ENCODE measurements around the gene UGCG. TPM values are rescaled to one million over a fixed set of nuclear protein-coding genes. Genes with fewer than 3 reads are reported as not detected.

UGCG gene
- total RNA-seq, 1 experiment from 2014 or later: 24.4 TPM

DNA sequence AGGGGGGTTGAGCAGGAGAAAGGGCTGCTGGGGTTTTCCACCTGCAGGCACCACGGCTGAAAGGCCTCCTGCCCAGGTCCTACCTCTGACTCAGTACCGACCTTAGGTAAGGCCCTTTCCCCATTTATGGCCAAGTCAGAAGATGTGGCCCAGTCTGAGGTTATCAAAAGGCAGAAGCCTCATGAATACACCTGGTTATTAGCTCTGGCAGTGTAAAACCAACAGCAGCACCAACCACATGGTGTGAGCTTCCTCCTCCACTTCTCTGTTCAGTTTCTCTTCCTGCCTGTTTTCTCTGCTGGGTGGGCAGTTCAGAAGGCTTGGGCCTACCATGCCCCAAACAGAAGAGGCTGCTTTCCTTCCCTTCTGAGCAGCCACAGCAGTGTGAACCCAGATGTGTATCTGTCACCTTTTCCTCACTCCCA, 86.9 kb downstream of the UGCG start:
- no peak for DNase-seq (ENCODE audit: low spot score)

DNA sequence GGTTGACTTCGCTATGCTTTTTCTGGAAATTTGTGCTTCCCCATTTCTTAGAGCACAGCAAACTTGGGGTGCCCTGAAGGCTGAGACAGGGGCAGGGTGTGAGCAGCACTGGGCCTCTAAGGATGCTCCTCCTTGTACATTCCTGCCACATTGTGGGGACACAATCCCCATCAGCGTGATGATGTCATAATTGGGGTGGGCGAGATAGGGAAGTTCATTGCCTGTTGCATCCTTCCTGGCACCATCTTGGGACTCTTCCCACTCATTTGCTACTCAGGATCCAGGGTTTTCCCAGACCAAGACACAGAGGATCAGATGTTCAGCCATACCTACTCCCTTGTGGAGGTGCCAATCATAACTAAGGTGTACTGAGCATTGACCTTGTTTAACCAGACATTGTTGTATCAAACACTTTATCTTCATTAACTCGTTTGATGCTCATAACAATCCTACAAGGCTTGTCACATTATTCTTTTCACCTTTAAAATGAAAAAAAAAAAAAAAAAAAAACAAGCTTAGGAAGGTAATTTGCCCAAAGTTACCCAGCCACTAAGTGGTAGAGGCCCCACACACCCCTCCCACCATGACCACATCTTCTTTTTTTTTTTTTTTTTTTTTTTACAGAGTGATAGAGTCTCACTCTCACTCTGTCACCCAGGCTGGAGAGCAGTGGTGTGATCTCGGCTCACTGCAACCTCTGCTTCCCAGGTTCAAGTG, 87.6 kb downstream of the UGCG start:
- DNase-seq (ENCODE audit: low spot score): no peak

Other genes starting within 250 kb of the UGCG start
- 134 and 146 TPM in 2 replicates for gene GNG10, start 235.2 kb upstream of the UGCG start, total RNA-seq (2014; rRNA removed; shearing (Covaris generic))
- 0.94 and 1.5 TPM in 2 replicates for gene SHOC1, start 101.9 kb upstream of the UGCG start, total RNA-seq (2014; rRNA removed; shearing (Covaris generic))

All from H4 (cell line).